ACC112 (cell line): ENCODE measurements around the gene NR6A1.

Experiments used
- H2AFZ ChIP-seq: fragments of 200-600 bp; sonication (generic); one replicate; pipeline ENCODE4 v1.6.0; 2017; ENCODE audit warnings: antibody characterized with exemption, low read length; ENCODE audit not compliant: unreplicated experiment
- H3K27ac ChIP-seq: fragments of 200-600 bp; sonication (generic); 2 replicates; pipeline ENCODE4 v1.5.1; 2014; ENCODE audit warnings: low read depth, mild to moderate bottlenecking, antibody characterized with exemption, low read length, moderate library complexity
- H3K27me3 ChIP-seq: fragments of 200-600 bp; sonication (generic); 2 replicates; pipeline ENCODE4 v1.6.1; 2014; ENCODE audit warnings: mild to moderate bottlenecking, antibody characterized with exemption, low read length, moderate library complexity, mixed read lengths; ENCODE audit not compliant: insufficient read depth
- H3K36me3 ChIP-seq: fragments of 200-600 bp; sonication (generic); 2 replicates; pipeline ENCODE4 v1.6.1; 2016; ENCODE audit warnings: mild to moderate bottlenecking, antibody characterized with exemption, low read length, moderate library complexity, mixed read lengths; ENCODE audit not compliant: insufficient read depth
- H3K4me1 ChIP-seq: fragments of 200-600 bp; sonication (generic); one replicate; pipeline ENCODE4 v1.6.1; 2016; ENCODE audit warnings: low read length, mixed read lengths; ENCODE audit not compliant: insufficient read depth, unreplicated experiment, control insufficient read depth
- H3K4me3 ChIP-seq: fragments of 200-600 bp; sonication (generic); 2 replicates; pipeline ENCODE4 v1.5.1; 2014; ENCODE audit warnings: mild to moderate bottlenecking, low read depth, low read length
- H3K79me2 ChIP-seq: fragments of 200-600 bp; sonication (generic); one replicate; pipeline ENCODE4 v1.6.0; 2016; ENCODE audit warnings: low read length; ENCODE audit not compliant: control insufficient read depth, unreplicated experiment, insufficient read depth

The NR6A1 gene

DNA sequence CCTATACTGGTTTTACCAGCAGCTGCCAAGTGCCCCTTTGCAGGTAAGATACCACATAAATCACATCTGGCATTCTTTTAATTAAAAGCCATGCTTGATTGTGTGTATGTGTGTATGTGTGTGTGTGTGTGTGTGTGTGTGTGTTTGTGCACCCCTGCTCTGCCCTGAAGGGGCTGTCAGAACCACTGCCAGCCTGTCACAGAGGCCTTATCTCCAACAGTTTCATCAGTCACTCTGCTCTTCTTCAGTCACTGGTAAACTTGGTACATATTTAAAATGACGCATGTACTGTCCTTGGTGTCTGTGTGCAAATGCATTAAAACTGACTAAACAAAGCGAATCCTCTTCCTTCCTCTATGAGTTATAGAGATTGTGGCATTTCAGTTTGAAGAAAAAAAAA lies 244.9 kb downstream of the NR6A1 start:
- Histone ChIP-seq H3K4me3 (no peak overlapping the region), H3K27ac (no peak overlapping the region), H3K79me2 (no peaks in the 10 kb centered on the region), H3K36me3 (no peaks in the 10 kb centered on the region), H3K27me3 (peaks cover 12% of the 10 kb centered on the region; the same call in 1 of the 2 replicates), H2AFZ (no peak overlapping the region), H3K4me1 (peaks cover 5% of the 10 kb centered on the region)

GRCh38 chr9:124522121-124523098 lies 248.7 kb downstream of the NR6A1 start:
- H3K4me1 ChIP-seq, result no peaks in the 10 kb centered on the region
- H3K79me2 ChIP-seq, result no peaks in the 10 kb centered on the region
- no peaks in the 10 kb centered on the region for H3K36me3 ChIP-seq
- no peak overlapping the region for H2AFZ ChIP-seq
- H3K4me3 ChIP-seq, result no peak overlapping the region
- no peak overlapping the region for H3K27ac ChIP-seq
- H3K27me3 ChIP-seq, result peaks cover 35% of the 10 kb centered on the region

DNA sequence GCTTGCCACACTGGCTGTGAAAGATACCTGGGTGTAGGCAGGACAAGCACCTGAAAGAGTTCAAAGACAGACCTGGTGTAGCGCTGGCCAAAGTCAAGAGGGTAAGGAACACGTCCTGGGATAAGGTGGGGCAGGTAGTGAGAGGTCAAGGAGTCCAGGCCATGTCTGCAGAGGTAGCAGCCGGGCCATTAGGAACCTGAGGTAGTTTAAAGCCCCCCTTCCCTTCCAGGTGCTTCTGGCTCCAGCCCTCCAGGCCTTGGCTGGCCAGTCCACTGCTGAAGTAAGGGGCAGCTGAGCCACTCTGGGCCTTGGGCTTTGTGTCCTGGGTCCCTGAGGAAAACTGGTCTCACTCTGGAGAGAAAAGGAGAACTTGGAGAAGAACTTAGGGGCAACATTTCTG lies 250.0 kb downstream of the NR6A1 start:
- no peak overlapping the region for H3K4me3 ChIP-seq
- no peak overlapping the region for H2AFZ ChIP-seq
- H3K79me2 ChIP-seq, result no peaks in the 10 kb centered on the region
- H3K36me3 ChIP-seq, result no peaks in the 10 kb centered on the region
- no peak overlapping the region for H3K27ac ChIP-seq
- H3K4me1 ChIP-seq, result no peaks in the 10 kb centered on the region
- peaks cover 46% of the 10 kb centered on the region for H3K27me3 ChIP-seq

- no peaks in the 10 kb centered on the region for H3K4me1 ChIP-seq
- H3K27ac ChIP-seq, result no peak overlapping the region
- H2AFZ ChIP-seq, result no peak overlapping the region
- H3K27me3 ChIP-seq, result peaks cover 52% of the 10 kb centered on the region
- H3K36me3 ChIP-seq, result no peaks in the 10 kb centered on the region
- no peak overlapping the region for H3K4me3 ChIP-seq
- H3K79me2 ChIP-seq, result no peaks in the 10 kb centered on the region
Measured at GRCh38 chr9:124520206-124520596, 250.9 kb downstream of the NR6A1 start.

- H3K4me3 ChIP-seq, result no peak overlapping the region
- H3K36me3 ChIP-seq, result no peaks in the 10 kb centered on the region
- no peaks in the 10 kb centered on the region for H3K79me2 ChIP-seq
- no peaks in the 10 kb centered on the region for H3K4me1 ChIP-seq
- peaks cover 52% of the 10 kb centered on the region for H3K27me3 ChIP-seq
- H3K27ac ChIP-seq, result no peak overlapping the region
- no peak overlapping the region for H2AFZ ChIP-seq
Measured at GRCh38 chr9:124518116-124518515, 253.0 kb downstream of the NR6A1 start.

DNA sequence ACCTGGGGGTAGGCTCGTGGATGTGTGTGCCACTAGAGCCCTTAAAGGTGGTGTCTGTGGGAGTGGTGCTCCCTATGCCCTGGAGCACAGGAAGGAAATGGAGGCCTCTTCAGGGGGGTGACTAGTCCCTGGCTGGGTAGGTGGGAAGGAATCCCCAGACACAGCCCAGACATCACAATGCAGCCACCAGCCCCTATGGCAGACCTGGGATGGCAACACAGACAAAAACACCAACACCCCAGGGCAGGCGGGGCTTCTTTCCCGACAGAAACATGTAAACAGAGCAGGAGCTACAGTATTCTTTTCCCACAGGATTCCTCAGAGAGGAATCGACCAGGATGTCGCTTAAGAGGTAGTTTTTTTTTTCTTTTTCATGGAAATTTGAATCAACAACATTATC lies 253.5 kb downstream of the NR6A1 start:
- Histone ChIP-seq H3K4me1 (no peaks in the 10 kb centered on the region), H3K36me3 (no peaks in the 10 kb centered on the region), H2AFZ (no peak overlapping the region), H3K27me3 (peaks cover 50% of the 10 kb centered on the region), H3K27ac (no peak overlapping the region), H3K79me2 (no peaks in the 10 kb centered on the region), H3K4me3 (no peak overlapping the region)

- H3K4me1 ChIP-seq, result peaks cover 4% of the 10 kb centered on the region
- no peak overlapping the region for H3K27ac ChIP-seq
- peaks cover 31% of the 10 kb centered on the region for H3K27me3 ChIP-seq
Measured at GRCh38 chr9:124514874-124515273, 256.2 kb downstream of the NR6A1 start.

DNA sequence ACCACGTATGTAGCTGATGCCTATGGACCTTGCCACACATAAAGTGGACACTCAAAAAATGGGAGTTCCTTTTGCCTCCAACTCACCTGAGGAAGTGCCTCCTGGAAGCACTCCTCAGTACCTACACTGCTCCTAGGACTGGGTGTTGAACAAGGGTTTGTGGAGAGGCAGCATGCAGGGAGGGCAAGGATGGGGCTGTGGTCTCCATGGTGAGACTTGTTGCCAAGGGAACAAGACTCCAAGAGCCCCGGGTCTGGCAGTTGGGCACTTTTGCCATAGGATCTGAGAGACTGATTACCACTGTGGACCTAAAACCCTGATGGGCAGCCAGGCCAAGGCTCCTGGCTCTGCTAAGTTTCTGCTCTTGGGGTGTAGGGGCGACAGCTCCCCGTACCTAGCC lies 257.0 kb downstream of the NR6A1 start:
- Histone ChIP-seq H3K27me3 (peaks cover 27% of the 10 kb centered on the region), H3K79me2 (no peaks in the 10 kb centered on the region), H3K36me3 (no peaks in the 10 kb centered on the region), H3K27ac (no peak overlapping the region), H2AFZ (no peak overlapping the region), H3K4me3 (no peak overlapping the region), H3K4me1 (peaks cover 4% of the 10 kb centered on the region)

More at GRCh38 chr9:124514874-124515273, 256.2 kb downstream of the NR6A1 start:
- no peak overlapping the region for H3K4me3 ChIP-seq
- no peaks in the 10 kb centered on the region for H3K36me3 ChIP-seq
- no peak overlapping the region for H2AFZ ChIP-seq
- no peaks in the 10 kb centered on the region for H3K79me2 ChIP-seq

DNA sequence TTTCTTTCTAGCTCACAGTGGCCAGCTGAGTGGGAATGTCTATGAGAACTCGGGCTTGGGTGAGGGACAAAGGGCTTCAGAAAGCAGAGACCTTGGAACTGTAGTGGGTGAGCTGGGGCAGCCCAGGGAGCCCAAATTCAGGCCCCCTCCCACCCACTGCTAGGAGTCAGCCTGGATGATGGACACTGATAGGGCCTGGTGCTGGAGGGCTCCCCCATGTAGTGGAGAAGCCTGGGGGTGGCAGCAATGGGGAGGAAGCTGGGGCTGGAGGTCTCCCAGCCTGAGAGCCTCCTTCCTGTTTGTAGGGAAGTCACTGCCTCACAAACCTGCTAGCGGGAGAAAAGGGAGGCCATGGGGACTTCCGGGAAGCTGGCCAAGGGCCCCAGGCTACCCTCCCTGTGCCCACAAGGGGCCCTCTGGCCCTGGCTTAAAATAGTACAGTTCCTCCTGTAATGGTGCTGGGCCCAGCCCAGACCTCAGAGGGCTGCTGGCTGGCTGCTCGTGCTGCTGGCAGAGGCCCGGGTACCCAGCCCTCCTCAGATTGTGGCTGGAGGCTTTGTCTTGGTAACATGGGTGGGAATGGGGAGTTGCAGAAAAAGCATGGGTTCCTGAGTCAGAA lies 257.6 kb downstream of the NR6A1 start:
- Histone ChIP-seq H3K4me3 (no peak overlapping the region), H3K36me3 (no peaks in the 10 kb centered on the region), H3K79me2 (no peaks in the 10 kb centered on the region), H3K27me3 (peaks cover 22% of the 10 kb centered on the region), H2AFZ (no peak overlapping the region), H3K4me1 (peaks cover 4% of the 10 kb centered on the region), H3K27ac (no peak overlapping the region)

DNA sequence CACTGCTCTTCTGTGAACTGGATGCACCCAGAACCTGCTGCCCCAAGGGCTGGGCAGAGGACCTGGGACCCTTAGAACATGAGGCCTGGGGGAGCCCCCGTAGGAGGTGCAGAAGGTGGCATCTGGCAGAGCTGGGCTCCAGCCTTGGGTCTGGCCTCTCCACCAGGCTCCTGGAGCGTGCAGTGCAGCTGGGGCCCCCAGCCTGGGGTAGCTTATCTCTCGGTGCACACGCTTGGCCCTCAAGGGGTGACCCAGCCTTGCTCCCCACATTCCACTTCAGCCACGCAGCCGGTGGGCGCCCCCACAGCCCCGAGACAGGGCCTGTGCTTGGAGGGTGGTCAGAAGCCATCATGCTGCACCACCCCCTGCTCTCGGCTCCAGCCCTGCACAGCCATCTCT lies 258.3 kb downstream of the NR6A1 start:
- Histone ChIP-seq H2AFZ (no peak overlapping the region), H3K4me1 (peaks cover 4% of the 10 kb centered on the region), H3K27ac (no peak overlapping the region), H3K36me3 (no peaks in the 10 kb centered on the region), H3K27me3 (peaks cover 19% of the 10 kb centered on the region), H3K79me2 (no peaks in the 10 kb centered on the region), H3K4me3 (no peak overlapping the region)
